GM21515 (cell line): ENCODE data around the gene ASCC2.
"Not testable (repeated sequence)": the region's sequence is repeated elsewhere in the genome, so short reads cannot be mapped to it uniquely, and the experiment has no call there.

ENCODE experiments used
- ATAC-seq: cut with Tn5 transposase; IDR thresholded peaks from one replicate; pipeline ENCODE4 v1.9.1; 2021; ENCODE audit not compliant: unreplicated experiment

The ASCC2 gene

GRCh38 chr22:29758068-29758622 lies 79.9 kb downstream of the ASCC2 start:
- ATAC-seq = no peak

- ATAC-seq = no peak
Measured at GRCh38 chr22:29757096-29757495, 81.0 kb downstream of the ASCC2 start.

- ATAC-seq = no peak
Measured at GRCh38 chr22:29756341-29756740, 81.7 kb downstream of the ASCC2 start.

- ATAC-seq = no peak
Measured at GRCh38 chr22:29755889-29756288, 82.2 kb downstream of the ASCC2 start.

GRCh38 chr22:29754658-29755395 lies 83.2 kb downstream of the ASCC2 start:
- not testable (repeated sequence) for ATAC-seq

GRCh38 chr22:29753808-29754657 lies 84.0 kb downstream of the ASCC2 start:
- no peak for ATAC-seq

GRCh38 chr22:29751669-29752068 lies 86.4 kb downstream of the ASCC2 start:
- no peak for ATAC-seq

GRCh38 chr22:29750559-29751538 lies 87.2 kb downstream of the ASCC2 start:
- ATAC-seq = no peak

- no peak for ATAC-seq
Measured at GRCh38 chr22:29750029-29750428, 88.0 kb downstream of the ASCC2 start.

GRCh38 chr22:29748248-29748893 lies 89.7 kb downstream of the ASCC2 start:
- no peak for ATAC-seq

GRCh38 chr22:29747832-29748231 lies 90.2 kb downstream of the ASCC2 start:
- ATAC-seq = no peak

- no peak for ATAC-seq
Measured at GRCh38 chr22:29744902-29745301, 93.2 kb downstream of the ASCC2 start.

GRCh38 chr22:29742326-29742725 lies 95.7 kb downstream of the ASCC2 start:
- no peak for ATAC-seq

GRCh38 chr22:29741926-29742325 lies 96.1 kb downstream of the ASCC2 start:
- ATAC-seq = no peak

GRCh38 chr22:29740216-29740615 lies 97.9 kb downstream of the ASCC2 start:
- ATAC-seq = no peak

- ATAC-seq = no peak
Measured at GRCh38 chr22:29739346-29739875, 98.7 kb downstream of the ASCC2 start.
